Panc1 (cell line): ENCODE measurements around the gene GRK7.

Experiments used
- SIN3A ChIP-seq: IDR thresholded peaks from 2 replicates; pipeline ENCODE4 v1.6.1; 2012; ENCODE audit warnings: low read depth, mild to moderate bottlenecking, low read length, moderate library complexity, borderline replicate concordance; ENCODE audit not compliant: insufficient read depth
- TF ChIP-seq, protein P1 (sequence below), 2 experiments: IDR thresholded peaks; 2 replicates each; pipeline ENCODE4 v1.6.1; 2011 to 2012; ENCODE audit warnings: low read depth in 2 of 2, control low read depth in 1 of 2, low read length in 1 of 2, mild to moderate bottlenecking in 1 of 2, moderate library complexity in 1 of 2; ENCODE audit not compliant: insufficient read depth in 1 of 2
- TF ChIP-seq, protein P2 (sequence below): fragments of 450-650 bp; IDR thresholded peaks from 2 replicates; pipeline ENCODE4 v1.5.1; 2017; ENCODE audit warnings: mild to moderate bottlenecking

DNA sequence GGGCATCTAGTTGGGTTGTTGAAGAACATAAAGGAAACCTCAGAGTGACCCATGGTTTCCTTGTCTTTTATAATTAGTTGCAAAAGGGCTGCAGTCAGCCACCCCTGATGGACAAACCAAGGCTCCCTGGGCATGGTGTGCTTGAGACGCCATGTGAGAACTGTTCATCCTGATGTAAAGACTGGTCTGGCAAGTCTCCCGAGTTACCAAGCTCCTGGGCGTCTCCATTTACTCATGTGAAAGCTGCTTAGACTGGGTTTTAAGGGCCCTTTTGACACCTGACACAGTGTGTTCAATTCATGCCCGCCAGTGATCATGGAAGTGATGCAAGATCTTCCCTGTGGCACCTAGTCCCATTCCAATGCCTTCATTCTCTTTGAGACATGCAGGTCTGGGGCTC, 49.4 kb downstream of the GRK7 start:
- TF ChIP-seq, protein P1, sequence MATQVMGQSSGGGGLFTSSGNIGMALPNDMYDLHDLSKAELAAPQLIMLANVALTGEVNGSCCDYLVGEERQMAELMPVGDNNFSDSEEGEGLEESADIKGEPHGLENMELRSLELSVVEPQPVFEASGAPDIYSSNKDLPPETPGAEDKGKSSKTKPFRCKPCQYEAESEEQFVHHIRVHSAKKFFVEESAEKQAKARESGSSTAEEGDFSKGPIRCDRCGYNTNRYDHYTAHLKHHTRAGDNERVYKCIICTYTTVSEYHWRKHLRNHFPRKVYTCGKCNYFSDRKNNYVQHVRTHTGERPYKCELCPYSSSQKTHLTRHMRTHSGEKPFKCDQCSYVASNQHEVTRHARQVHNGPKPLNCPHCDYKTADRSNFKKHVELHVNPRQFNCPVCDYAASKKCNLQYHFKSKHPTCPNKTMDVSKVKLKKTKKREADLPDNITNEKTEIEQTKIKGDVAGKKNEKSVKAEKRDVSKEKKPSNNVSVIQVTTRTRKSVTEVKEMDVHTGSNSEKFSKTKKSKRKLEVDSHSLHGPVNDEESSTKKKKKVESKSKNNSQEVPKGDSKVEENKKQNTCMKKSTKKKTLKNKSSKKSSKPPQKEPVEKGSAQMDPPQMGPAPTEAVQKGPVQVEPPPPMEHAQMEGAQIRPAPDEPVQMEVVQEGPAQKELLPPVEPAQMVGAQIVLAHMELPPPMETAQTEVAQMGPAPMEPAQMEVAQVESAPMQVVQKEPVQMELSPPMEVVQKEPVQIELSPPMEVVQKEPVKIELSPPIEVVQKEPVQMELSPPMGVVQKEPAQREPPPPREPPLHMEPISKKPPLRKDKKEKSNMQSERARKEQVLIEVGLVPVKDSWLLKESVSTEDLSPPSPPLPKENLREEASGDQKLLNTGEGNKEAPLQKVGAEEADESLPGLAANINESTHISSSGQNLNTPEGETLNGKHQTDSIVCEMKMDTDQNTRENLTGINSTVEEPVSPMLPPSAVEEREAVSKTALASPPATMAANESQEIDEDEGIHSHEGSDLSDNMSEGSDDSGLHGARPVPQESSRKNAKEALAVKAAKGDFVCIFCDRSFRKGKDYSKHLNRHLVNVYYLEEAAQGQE (IDR thresholded peaks at IDR 0.05; ENCODE audit: insufficient read depth in 1 of 2, low read depth in 2 of 2, low read length in 1 of 2), result no peak
- TF ChIP-seq, protein P2, sequence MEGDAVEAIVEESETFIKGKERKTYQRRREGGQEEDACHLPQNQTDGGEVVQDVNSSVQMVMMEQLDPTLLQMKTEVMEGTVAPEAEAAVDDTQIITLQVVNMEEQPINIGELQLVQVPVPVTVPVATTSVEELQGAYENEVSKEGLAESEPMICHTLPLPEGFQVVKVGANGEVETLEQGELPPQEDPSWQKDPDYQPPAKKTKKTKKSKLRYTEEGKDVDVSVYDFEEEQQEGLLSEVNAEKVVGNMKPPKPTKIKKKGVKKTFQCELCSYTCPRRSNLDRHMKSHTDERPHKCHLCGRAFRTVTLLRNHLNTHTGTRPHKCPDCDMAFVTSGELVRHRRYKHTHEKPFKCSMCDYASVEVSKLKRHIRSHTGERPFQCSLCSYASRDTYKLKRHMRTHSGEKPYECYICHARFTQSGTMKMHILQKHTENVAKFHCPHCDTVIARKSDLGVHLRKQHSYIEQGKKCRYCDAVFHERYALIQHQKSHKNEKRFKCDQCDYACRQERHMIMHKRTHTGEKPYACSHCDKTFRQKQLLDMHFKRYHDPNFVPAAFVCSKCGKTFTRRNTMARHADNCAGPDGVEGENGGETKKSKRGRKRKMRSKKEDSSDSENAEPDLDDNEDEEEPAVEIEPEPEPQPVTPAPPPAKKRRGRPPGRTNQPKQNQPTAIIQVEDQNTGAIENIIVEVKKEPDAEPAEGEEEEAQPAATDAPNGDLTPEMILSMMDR, result no peak
- no peak for TF ChIP-seq SIN3A
